ENCODE data around the gene CLDN19.

GRCh38 chr1:42732126-42732680 lies 7.8 kb downstream of the CLDN19 start:
- TF ChIP-seq CTCF (IDR thresholded peaks at IDR 0.05): no peak
- TF ChIP-seq EZH2phosphoT487 (IDR thresholded peaks at IDR 0.05): no peak

All from neural progenitor cell (in vitro differentiated cells).